IPS DF 6.9 (cell line): ENCODE results near the gene C17orf50.
"Not testable (repeated sequence)": the region's sequence is repeated elsewhere in the genome, so short reads cannot be mapped to it uniquely, and the experiment has no call there.

ENCODE experiments used
- DNase-seq: peaks from one replicate; pipeline ENCODE4 v3.0.0-alpha.2; 2013; ENCODE audit warnings: low read depth, low spot score
- H3K27ac ChIP-seq: one replicate; pipeline ENCODE4 v1.5.1; 2013; ENCODE audit warnings: low read length, control low read depth
- H3K27me3 ChIP-seq: 2 replicates; pipeline ENCODE4 v1.6.1; 2013; ENCODE audit warnings: mild to moderate bottlenecking, low read length; ENCODE audit not compliant: control insufficient read depth, insufficient read depth
- H3K36me3 ChIP-seq: 2 replicates; pipeline ENCODE4 v1.6.1; 2013; ENCODE audit warnings: low read length; ENCODE audit not compliant: control insufficient read depth, insufficient read depth
- H3K4me1 ChIP-seq: 2 replicates; pipeline ENCODE4 v1.6.1; 2013; ENCODE audit warnings: low read length; ENCODE audit not compliant: control insufficient read depth, insufficient read depth
- H3K4me3 ChIP-seq: 2 replicates; pipeline ENCODE4 v1.5.1; 2013; ENCODE audit warnings: mild to moderate bottlenecking, low read length
- H3K9me3 ChIP-seq: 2 replicates; pipeline ENCODE4 v1.6.1; 2013; ENCODE audit warnings: low read length, inconsistent platforms; ENCODE audit not compliant: control insufficient read depth, insufficient read depth
- WGBS: extraction: QIAGEN DNeasy Blood & Tissue Kit; methylation state at CpG from one replicate; pipeline ENCODE4 v1.1.7; 2013; ENCODE audit warnings: mixed read lengths, missing lambda C conversion rate; ENCODE audit not compliant: insufficient read length, insufficient coverage; 5-methylcytosine and 5-hydroxymethylcytosine counted together

Gene C17orf50

GRCh38 chr17:35751541-35751940 lies 9.1 kb upstream of the C17orf50 start:
- H3K36me3 ChIP-seq, H3K4me3 ChIP-seq, H3K9me3 ChIP-seq, DNase-seq, H3K27ac ChIP-seq, H3K4me1 ChIP-seq, H3K27me3 ChIP-seq: not testable (repeated sequence)
- WGBS = no CpG with 5 or more reads among the region's 4 CpGs

- no peak overlapping the region for H3K27ac ChIP-seq
- H3K27me3 ChIP-seq = no peaks in the 10 kb centered on the region
- no peak for DNase-seq
- no peaks in the 10 kb centered on the region for H3K9me3 ChIP-seq
- no peaks in the 10 kb centered on the region for H3K36me3 ChIP-seq
- WGBS = no CpG with 5 or more reads among the region's 16 CpGs
- no peak overlapping the region for H3K4me3 ChIP-seq
- H3K4me1 ChIP-seq = peaks cover 5% of the 10 kb centered on the region
Measured at GRCh38 chr17:35752471-35752870, 8.2 kb upstream of the C17orf50 start.

- Histone ChIP-seq H3K27ac (no peak within 1 kb of the TSS), H3K36me3 (no peaks in the 10 kb centered on the region), H3K9me3 (no peaks in the 10 kb centered on the region), H3K4me1 (peaks cover 5% of the 10 kb centered on the region), H3K4me3 (no peak within 1 kb of the TSS), H3K27me3 (no peaks in the 10 kb centered on the region)
- no peak for DNase-seq
- no CpG with 5 or more reads among the region's 9 CpGs for WGBS
Measured at GRCh38 chr17:35752945-35753764, 7.5 kb upstream of the C17orf50 start, which contains the start of gene GAS2L2. Gene GAS2L2, minus strand, starts transcription at chr17:35753239. Its CDS starts 389 bp downstream, at chr17:35752850.

- H3K9me3 ChIP-seq = no peaks in the 10 kb centered on the region
- DNase-seq = no peak
Measured at GRCh38 chr17:35757243-35757642, 3.4 kb upstream of the C17orf50 start.

GRCh38 chr17:35761601-35762000 lies 914 bp downstream of the C17orf50 start:
- WGBS = no CpG with 5 or more reads among the region's 5 CpGs
- H3K27ac ChIP-seq = no peak overlapping the region
- H3K36me3 ChIP-seq = no peaks in the 10 kb centered on the region
- no peaks in the 10 kb centered on the region for H3K27me3 ChIP-seq
- DNase-seq = no peak
- H3K9me3 ChIP-seq = no peaks in the 10 kb centered on the region
- H3K4me1 ChIP-seq = peaks cover 2% of the 10 kb centered on the region; the same call in 1 of the 2 replicates
- no peak overlapping the region for H3K4me3 ChIP-seq

More at GRCh38 chr17:35757243-35757642, 3.4 kb upstream of the C17orf50 start:
- Histone ChIP-seq H3K27ac (no peak overlapping the region), H3K4me1 (peaks cover 5% of the 10 kb centered on the region; the same call in 1 of the 2 replicates), H3K36me3 (no peaks in the 10 kb centered on the region), H3K4me3 (no peak overlapping the region), H3K27me3 (no peaks in the 10 kb centered on the region)

GRCh38 chr17:35763767-35764122 lies 3.1 kb downstream of the C17orf50 start:
- WGBS = no CpG with 5 or more reads among the region's 17 CpGs
- Histone ChIP-seq H3K9me3 (no peaks in the 10 kb centered on the region), H3K36me3 (no peaks in the 10 kb centered on the region), H3K27me3 (no peaks in the 10 kb centered on the region), H3K27ac (no peak overlapping the region), H3K4me3 (no peak overlapping the region; the same call in 1 of the 2 replicates), H3K4me1 (peaks cover 2% of the 10 kb centered on the region; the same call in 1 of the 2 replicates)
- DNase-seq = no peak

GRCh38 chr17:35764123-35764991 lies 3.7 kb downstream of the C17orf50 start:
- peak overlapping the region; percentile 34; the same call in 1 of the 2 replicates for H3K4me3 ChIP-seq
- WGBS = no CpG with 5 or more reads among the region's 75 CpGs
- no peaks in the 10 kb centered on the region for H3K27me3 ChIP-seq
- H3K4me1 ChIP-seq = peaks cover 2% of the 10 kb centered on the region; the same call in 1 of the 2 replicates
- no peaks in the 10 kb centered on the region for H3K36me3 ChIP-seq
- no peaks in the 10 kb centered on the region for H3K9me3 ChIP-seq
- peak; percentile 88 for DNase-seq
- no peak overlapping the region for H3K27ac ChIP-seq

- peaks cover 2% of the 10 kb centered on the region; the same call in 1 of the 2 replicates for H3K4me1 ChIP-seq
- no peak for DNase-seq
- no peaks in the 10 kb centered on the region for H3K36me3 ChIP-seq
- H3K9me3 ChIP-seq = no peaks in the 10 kb centered on the region
- no peaks in the 10 kb centered on the region for H3K27me3 ChIP-seq
- no peak overlapping the region for H3K27ac ChIP-seq
- no CpG with 5 or more reads among the region's 11 CpGs for WGBS
- H3K4me3 ChIP-seq = no peak overlapping the region
Measured at GRCh38 chr17:35765086-35765710, 4.5 kb downstream of the C17orf50 start.

GRCh38 chr17:35765756-35766488 lies 5.2 kb downstream of the C17orf50 start:
- Histone ChIP-seq H3K27ac (no peak overlapping the region), H3K9me3 (no peaks in the 10 kb centered on the region), H3K4me1 (peaks cover 2% of the 10 kb centered on the region; the same call in 1 of the 2 replicates), H3K27me3 (no peaks in the 10 kb centered on the region), H3K36me3 (no peaks in the 10 kb centered on the region), H3K4me3 (no peak overlapping the region)
- no peak for DNase-seq
- no CpG with 5 or more reads among the region's 8 CpGs for WGBS
